Astrocyte (in vitro differentiated cells and primary cell): Measurements from ENCODE around the gene ZNRF1.

ENCODE experiments used
- EZH2 ChIP-seq: IDR thresholded peaks from 2 replicates; pipeline ENCODE4 v1.6.1; 2012; ENCODE audit warnings: mild to moderate bottlenecking, low read length, inconsistent platforms; ENCODE audit not compliant: insufficient read depth
- TF ChIP-seq, protein P1 (sequence below): IDR thresholded peaks from 2 replicates; pipeline ENCODE4 v1.5.1; 2011; ENCODE audit warnings: low read depth, mild to moderate bottlenecking, inconsistent platforms, low read length, moderate library complexity; ENCODE audit not compliant: insufficient read depth

DNA sequence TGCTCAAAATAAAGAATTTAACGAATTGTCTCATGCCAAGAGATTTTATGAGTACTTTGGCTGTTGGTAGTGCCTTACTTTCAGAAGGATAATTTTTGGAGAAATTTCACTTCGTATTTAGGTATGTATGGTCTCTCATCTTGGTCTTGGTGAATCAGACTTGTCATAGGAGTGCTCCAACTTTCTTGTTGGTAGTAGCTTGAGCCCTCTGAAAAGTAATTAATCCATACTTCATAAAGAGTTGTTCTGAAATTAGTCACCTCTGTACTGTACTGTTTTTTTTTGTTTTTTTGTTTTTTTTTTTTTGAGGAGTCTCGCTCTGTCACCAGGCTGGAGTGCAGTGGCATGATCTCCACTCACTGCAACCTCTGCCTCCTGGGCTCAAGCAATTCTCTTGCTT lies 11.6 kb downstream of the ZNRF1 start:
- no peak for TF ChIP-seq EZH2
- TF ChIP-seq, protein P1, sequence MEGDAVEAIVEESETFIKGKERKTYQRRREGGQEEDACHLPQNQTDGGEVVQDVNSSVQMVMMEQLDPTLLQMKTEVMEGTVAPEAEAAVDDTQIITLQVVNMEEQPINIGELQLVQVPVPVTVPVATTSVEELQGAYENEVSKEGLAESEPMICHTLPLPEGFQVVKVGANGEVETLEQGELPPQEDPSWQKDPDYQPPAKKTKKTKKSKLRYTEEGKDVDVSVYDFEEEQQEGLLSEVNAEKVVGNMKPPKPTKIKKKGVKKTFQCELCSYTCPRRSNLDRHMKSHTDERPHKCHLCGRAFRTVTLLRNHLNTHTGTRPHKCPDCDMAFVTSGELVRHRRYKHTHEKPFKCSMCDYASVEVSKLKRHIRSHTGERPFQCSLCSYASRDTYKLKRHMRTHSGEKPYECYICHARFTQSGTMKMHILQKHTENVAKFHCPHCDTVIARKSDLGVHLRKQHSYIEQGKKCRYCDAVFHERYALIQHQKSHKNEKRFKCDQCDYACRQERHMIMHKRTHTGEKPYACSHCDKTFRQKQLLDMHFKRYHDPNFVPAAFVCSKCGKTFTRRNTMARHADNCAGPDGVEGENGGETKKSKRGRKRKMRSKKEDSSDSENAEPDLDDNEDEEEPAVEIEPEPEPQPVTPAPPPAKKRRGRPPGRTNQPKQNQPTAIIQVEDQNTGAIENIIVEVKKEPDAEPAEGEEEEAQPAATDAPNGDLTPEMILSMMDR = no peak
